Right lobe of liver (tissue), 6 donors: Measurements from ENCODE around the gene HOXA10. TPM values are rescaled to one million over a fixed set of nuclear protein-coding genes. Genes with fewer than 3 reads are reported as not detected.

ENCODE experiments used
- ATAC-seq, 4 donors: fragments of 200-7000 bp; cut with Tn5 transposase; one replicate each; pipeline ENCODE4 v1.9.1; 2020; ENCODE audit warnings: mild to moderate bottlenecking in 4 of 4, moderate library complexity in 4 of 4
- DNase-seq, 3 donors: peaks; one replicate each; pipeline ENCODE4 v3.0.0-alpha.2; 2020
- H3K27ac ChIP-seq, 3 donors: fragments of 200-600 bp; one replicate each; pipeline ENCODE4 v1.8.0; 2022
- H3K27me3 ChIP-seq, 2 donors: fragments of 200-600 bp; one replicate each; pipeline ENCODE4 v1.8.0; 2022
- H3K36me3 ChIP-seq, 4 donors: fragments of 200-600 bp; sonication (generic) in 1 of 4; one replicate each; pipeline versions ENCODE4 v1.5.1 to v1.8.0; 2017 to 2022; ENCODE audit warnings: control low read depth in 1 of 4
- H3K4me1 ChIP-seq, 4 donors: fragments of 200-600 bp; sonication (generic) in 1 of 4; one replicate each; pipeline versions ENCODE4 v1.5.1 to v1.8.0; 2017 to 2022; ENCODE audit warnings: control low read depth in 1 of 4
- H3K4me3 ChIP-seq, 3 donors: fragments of 200-600 bp; one replicate each; pipeline ENCODE4 v1.8.0; 2022
- H3K9me3 ChIP-seq, 4 donors: fragments of 200-600 bp; sonication (generic) in 1 of 4; one replicate each; pipeline versions ENCODE4 v1.5.1 to v1.8.0; 2017 to 2022; ENCODE audit warnings: control low read depth in 1 of 4
- POLR2A ChIP-seq: fragments of 450-650 bp; IDR thresholded peaks from one replicate; pipeline ENCODE4 v1.6.1; 2017; ENCODE audit warnings: antibody characterized with exemption, mild to moderate bottlenecking
- WGBS: methylation state at CpG from one replicate; pipeline ENCODE4 v1.1.6; 2018; ENCODE audit warnings: low coverage, low lambda C conversion rate; ENCODE audit not compliant: insufficient coverage; ENCODE audit errors: missing lambda C conversion rate; 5-methylcytosine and 5-hydroxymethylcytosine counted together
- intact Hi-C, 2 donors: fragments of 100-400 bp; cut with DNase I; formaldehyde crosslinking; loops; one replicate each; pipeline versions ENCODE4 v1.11.2 to v1.14.1; 2022
- total RNA-seq, 6 experiments: library from RNA; depleted of rRNA in 2 of 6; stranded (reverse); fragments of >200 nt in 2 of 6; fragmentation: NEBNext Ultra II Directional in 3 of 6; extraction: Animal tissue kit (Norgen Biotek cat#: 25700) in 3 of 6; gene quantifications; one replicate each; pipeline versions ENCODE4 v1.1.0 to v1.2.4, GENCODE V29; 2016 to 2023
- TF ChIP-seq, protein P1 (sequence below), 4 donors: fragments of 200-600 bp in 3 of 4; fragments of 450-650 bp in 1 of 4; IDR thresholded peaks; one replicate each; pipeline versions ENCODE4 v1.5.1 to v1.8.0; 2016 to 2022; ENCODE audit warnings: antibody characterized with exemption in 4 of 4, mild to moderate bottlenecking in 2 of 4
- donor health status: DM: no; HTN: yes; CAD: no.
- donor health status: DM: no; HTN: no; CAD: no.
- donor health status: DM: no; HTN: no; CAD: no.
- donor health status: DM: no; HTN: yes; CAD: no.
- donor health status: DM: no; HTN: yes; CAD: no.

HOXA10 gene
- total RNA-seq, 6 experiments from 2014 or later, result not detected

DNA sequence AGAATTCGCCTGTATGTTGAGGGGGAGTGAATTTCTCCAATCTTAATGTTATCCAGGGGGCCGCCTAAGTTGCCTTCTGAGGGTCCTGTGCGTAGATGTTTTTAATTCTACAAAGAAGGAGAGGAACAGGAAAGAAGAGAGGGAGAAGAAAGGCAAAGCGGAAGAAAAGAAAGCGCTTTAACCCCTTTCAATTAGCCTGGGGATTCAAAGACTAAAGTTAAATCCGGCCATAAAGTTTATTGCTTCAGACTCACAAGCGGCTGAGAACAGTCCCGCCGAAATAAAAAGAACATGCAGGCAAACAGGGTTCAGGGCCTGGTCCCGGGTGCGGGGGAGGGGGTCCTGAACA, 35.2 kb downstream of the HOXA10 start:
- DNase-seq (no peak), ATAC-seq (no peak)
- H3K36me3 ChIP-seq, result no peaks in the 10 kb centered on the region
- H3K9me3 ChIP-seq, result no peaks in the 10 kb centered on the region
- peaks cover 5 to 58% of the 10 kb centered on the region in 2 donors for H3K27me3 ChIP-seq
- intact Hi-C loops, result no loop called here
- 36% methylated on average over 11 of the region's 11 CpGs for WGBS
- no peaks in the 10 kb centered on the region for H3K4me1 ChIP-seq
- no peak overlapping the region for H3K4me3 ChIP-seq
- TF ChIP-seq POLR2A, result no peak
- TF ChIP-seq, protein P1, sequence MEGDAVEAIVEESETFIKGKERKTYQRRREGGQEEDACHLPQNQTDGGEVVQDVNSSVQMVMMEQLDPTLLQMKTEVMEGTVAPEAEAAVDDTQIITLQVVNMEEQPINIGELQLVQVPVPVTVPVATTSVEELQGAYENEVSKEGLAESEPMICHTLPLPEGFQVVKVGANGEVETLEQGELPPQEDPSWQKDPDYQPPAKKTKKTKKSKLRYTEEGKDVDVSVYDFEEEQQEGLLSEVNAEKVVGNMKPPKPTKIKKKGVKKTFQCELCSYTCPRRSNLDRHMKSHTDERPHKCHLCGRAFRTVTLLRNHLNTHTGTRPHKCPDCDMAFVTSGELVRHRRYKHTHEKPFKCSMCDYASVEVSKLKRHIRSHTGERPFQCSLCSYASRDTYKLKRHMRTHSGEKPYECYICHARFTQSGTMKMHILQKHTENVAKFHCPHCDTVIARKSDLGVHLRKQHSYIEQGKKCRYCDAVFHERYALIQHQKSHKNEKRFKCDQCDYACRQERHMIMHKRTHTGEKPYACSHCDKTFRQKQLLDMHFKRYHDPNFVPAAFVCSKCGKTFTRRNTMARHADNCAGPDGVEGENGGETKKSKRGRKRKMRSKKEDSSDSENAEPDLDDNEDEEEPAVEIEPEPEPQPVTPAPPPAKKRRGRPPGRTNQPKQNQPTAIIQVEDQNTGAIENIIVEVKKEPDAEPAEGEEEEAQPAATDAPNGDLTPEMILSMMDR (IDR thresholded peaks at IDR 0.05), result no peak
- no peak overlapping the region for H3K27ac ChIP-seq

DNA sequence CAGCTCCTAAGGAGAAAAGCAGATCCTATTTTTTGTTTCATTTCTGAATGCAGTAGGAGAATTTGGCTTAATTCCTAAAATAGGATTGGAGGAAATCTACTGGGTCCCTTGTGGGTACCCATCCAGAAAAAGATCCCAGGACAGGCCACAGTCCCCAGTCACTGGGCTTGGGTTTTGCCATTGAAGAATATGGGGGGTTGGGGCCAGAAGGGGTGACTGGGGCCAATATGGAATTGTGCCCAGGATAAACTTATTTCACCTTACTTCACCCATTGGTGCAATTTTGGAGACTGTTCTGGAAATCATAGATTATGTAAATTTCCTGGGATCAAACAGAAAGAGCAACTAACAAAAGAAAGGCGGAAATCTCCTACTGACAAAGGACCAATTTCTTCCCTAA, 35.6 kb downstream of the HOXA10 start:
- 62% methylated on average over 1 of the region's 1 CpG for WGBS
- intact Hi-C loops, result no loop called here
- H3K4me3 ChIP-seq, result no peak overlapping the region
- H3K27me3 ChIP-seq, result peaks cover 5 to 54% of the 10 kb centered on the region in 2 donors
- no peaks in the 10 kb centered on the region for H3K36me3 ChIP-seq
- TF ChIP-seq POLR2A, result no peak
- TF ChIP-seq, protein P1 (IDR thresholded peaks at IDR 0.05), result no peak
- DNase-seq (no peak), ATAC-seq (no peak)
- no peaks in the 10 kb centered on the region for H3K4me1 ChIP-seq
- H3K27ac ChIP-seq, result no peak overlapping the region
- H3K9me3 ChIP-seq, result no peaks in the 10 kb centered on the region

DNA sequence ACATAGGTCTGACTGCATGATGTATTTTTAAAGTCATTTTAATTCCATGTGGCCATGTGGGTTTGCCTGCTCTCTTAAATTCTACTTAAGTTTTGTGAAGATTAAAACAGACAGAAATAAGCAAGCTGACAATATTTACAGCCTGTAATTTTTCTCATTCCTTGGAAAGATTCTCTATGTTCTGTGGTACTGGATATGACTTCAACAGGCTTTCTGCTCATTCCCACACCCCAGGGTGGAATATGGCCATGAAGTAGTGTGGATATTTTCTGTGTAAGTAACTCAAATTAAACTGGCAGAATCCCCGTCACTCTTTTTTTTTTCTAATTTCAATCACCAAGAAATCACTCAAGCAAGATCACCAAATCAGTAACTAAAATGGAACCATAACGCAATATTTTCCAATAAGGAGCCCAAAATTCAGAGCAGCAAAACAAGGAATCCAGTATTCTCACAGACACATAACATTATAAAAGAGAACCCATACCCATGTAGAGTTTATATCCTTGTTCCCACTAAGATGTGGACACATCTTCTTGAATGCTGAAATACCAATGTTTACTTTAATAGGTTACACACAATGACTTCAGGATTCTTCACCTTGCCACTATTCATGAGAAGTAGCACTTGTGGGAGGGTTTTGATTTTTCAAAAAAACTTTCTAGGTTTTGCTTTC, 36.3 kb downstream of the HOXA10 start:
- Histone ChIP-seq H3K27ac (no peak overlapping the region), H3K36me3 (no peaks in the 10 kb centered on the region), H3K4me3 (no peak overlapping the region), H3K9me3 (no peaks in the 10 kb centered on the region), H3K4me1 (no peaks in the 10 kb centered on the region), H3K27me3 (peaks cover 5 to 47% of the 10 kb centered on the region in 2 donors)
- TF ChIP-seq POLR2A, result no peak
- TF ChIP-seq, protein P1 (IDR thresholded peaks at IDR 0.05), result no peak
- ATAC-seq (no peak), DNase-seq (no peak)
- intact Hi-C loops, result no loop called here
- 59% methylated on average over 2 of the region's 2 CpGs for WGBS

DNA sequence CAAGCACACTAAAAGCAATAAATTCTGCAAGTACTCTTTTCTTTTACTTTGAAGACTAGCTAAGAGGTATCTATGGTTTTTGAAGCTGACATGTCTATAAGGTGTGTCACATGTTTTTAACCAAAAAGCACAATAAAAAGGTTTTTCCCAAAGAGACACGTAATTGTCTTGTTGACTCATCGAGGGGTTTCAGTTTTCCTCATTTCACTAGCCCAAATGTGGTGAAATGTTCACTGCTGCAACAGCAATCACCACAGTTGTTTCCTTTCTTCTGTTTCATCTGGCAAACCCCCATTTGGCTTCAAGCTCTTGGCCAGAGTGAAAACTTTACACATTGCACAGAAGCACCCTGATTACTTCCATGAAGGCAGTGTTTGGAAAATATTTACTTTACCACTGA, 39.7 kb downstream of the HOXA10 start:
- H3K4me1 ChIP-seq, result no peaks in the 10 kb centered on the region
- no peaks in the 10 kb centered on the region for H3K9me3 ChIP-seq
- WGBS, result 20% methylated on average over 2 of the region's 2 CpGs
- no peak overlapping the region for H3K27ac ChIP-seq
- intact Hi-C loops, result no loop called here
- TF ChIP-seq, protein P1 (IDR thresholded peaks at IDR 0.05), result no peak
- TF ChIP-seq POLR2A, result no peak
- H3K4me3 ChIP-seq, result no peak overlapping the region
- DNase-seq (no peak), ATAC-seq (no peak)
- no peaks in the 10 kb centered on the region for H3K36me3 ChIP-seq
- peaks cover 3 to 34% of the 10 kb centered on the region in 2 donors for H3K27me3 ChIP-seq
